Measurements from ENCODE around the gene EPHB2.

Gene EPHB2

DNA sequence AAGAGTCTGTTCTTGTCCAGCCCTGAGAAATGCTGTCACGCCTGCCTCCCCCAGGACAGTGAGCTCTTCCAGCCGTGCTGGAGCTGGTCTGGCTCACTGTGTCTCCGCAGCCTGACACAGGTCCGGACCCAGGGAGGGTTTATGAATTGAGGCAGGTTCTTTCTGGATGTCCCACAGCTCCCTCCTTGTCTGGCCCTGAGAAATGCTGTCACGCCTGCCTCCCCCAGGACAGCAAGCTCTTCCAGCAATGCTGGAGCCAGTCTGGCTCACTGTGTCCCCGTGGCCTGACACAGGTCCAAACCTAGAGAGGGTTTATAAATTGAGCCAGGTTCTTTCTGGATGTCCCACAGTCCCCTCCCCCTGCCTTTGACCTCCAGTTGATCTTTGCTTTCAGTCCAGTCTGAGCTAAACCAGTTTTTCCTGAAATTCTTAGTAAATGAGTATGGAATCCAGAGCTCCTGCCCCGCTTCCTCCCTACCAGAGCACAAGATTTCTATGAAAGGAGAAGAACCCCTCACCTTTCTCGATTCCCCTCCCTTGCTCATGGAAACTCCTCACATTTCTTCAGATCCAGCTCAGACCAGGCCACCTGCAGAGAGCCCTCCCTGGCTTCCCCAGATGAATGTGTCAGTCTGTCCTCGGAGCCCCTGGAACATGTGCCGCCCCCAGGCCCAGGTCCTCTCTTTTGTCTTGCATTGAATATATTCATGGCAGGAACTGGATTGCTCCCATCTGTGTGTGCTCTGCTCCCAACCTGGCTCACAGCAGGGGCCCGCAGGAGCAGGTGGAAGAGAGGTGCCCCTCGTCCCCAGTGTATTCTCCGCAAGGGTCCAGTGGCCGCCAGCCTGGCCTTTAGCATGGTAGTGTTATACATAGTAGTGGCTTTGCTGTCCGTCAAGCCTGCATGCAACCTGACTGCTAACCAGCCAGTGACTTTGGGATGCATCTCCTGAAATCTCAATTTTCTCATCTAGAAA, 116.3 kb downstream of the EPHB2 start:
- TF ChIP-seq CTCF (IDR thresholded peaks at IDR 0.05) = no peak
- no peak for DNase-seq

GRCh38 chr1:22827666-22828483, 117.2 kb downstream of the EPHB2 start:
- Mint-ChIP-seq H3K36me3 (ENCODE audit: low read depth) (no peaks in the 10 kb centered on the region), H3K27me3 (ENCODE audit: low read depth, poor library complexity) (peaks cover 14% of the 10 kb centered on the region), H3K4me1 (peaks cover 56% of the 10 kb centered on the region), H3K27ac (no peak overlapping the region), H3K9me3 (no peaks in the 10 kb centered on the region), H3K4me3 (no peak overlapping the region)
- no peak for TF ChIP-seq CTCF (IDR thresholded peaks at IDR 0.05)
- DNase-seq = no peak

More for the DNA sequence above, 116.3 kb downstream of the EPHB2 start:
- Mint-ChIP-seq H3K4me1 (peaks cover 56% of the 10 kb centered on the region), H3K27me3 (ENCODE audit: low read depth, poor library complexity) (peaks cover 11% of the 10 kb centered on the region), H3K4me3 (no peak overlapping the region), H3K27ac (peak overlapping the region; percentile 78), H3K36me3 (ENCODE audit: low read depth) (no peaks in the 10 kb centered on the region), H3K9me3 (no peaks in the 10 kb centered on the region)

- H3K9me3 Mint-ChIP-seq = no peaks in the 10 kb centered on the region
- no peak for TF ChIP-seq CTCF (IDR thresholded peaks at IDR 0.05)
- peak; percentile 24 for DNase-seq
- H3K4me3 Mint-ChIP-seq = no peak overlapping the region
- peaks cover 56% of the 10 kb centered on the region for H3K4me1 Mint-ChIP-seq
- no peaks in the 10 kb centered on the region for H3K36me3 Mint-ChIP-seq (ENCODE audit: low read depth)
- H3K27ac Mint-ChIP-seq = no peak overlapping the region
- peaks cover 14% of the 10 kb centered on the region for H3K27me3 Mint-ChIP-seq (ENCODE audit: low read depth, poor library complexity)
Observed at GRCh38 chr1:22828484-22829308, 118.1 kb downstream of the EPHB2 start.

GRCh38 chr1:22829309-22829989, 118.8 kb downstream of the EPHB2 start:
- H3K27ac Mint-ChIP-seq = no peak overlapping the region
- H3K4me1 Mint-ChIP-seq = peaks cover 56% of the 10 kb centered on the region
- DNase-seq = no peak
- no peak overlapping the region for H3K4me3 Mint-ChIP-seq
- no peaks in the 10 kb centered on the region for H3K9me3 Mint-ChIP-seq
- TF ChIP-seq CTCF (IDR thresholded peaks at IDR 0.05) = no peak
- no peaks in the 10 kb centered on the region for H3K36me3 Mint-ChIP-seq (ENCODE audit: low read depth)
- H3K27me3 Mint-ChIP-seq (ENCODE audit: low read depth, poor library complexity) = peaks cover 14% of the 10 kb centered on the region

- H3K36me3 Mint-ChIP-seq (ENCODE audit: low read depth) = no peaks in the 10 kb centered on the region
- H3K4me3 Mint-ChIP-seq = no peak overlapping the region
- no peak for DNase-seq
- no peaks in the 10 kb centered on the region for H3K9me3 Mint-ChIP-seq
- peaks cover 14% of the 10 kb centered on the region for H3K27me3 Mint-ChIP-seq (ENCODE audit: low read depth, poor library complexity)
- no peak overlapping the region for H3K27ac Mint-ChIP-seq
- no peak for TF ChIP-seq CTCF (IDR thresholded peaks at IDR 0.05)
- H3K4me1 Mint-ChIP-seq = peaks cover 59% of the 10 kb centered on the region
Observed at GRCh38 chr1:22830041-22830566, 119.5 kb downstream of the EPHB2 start.

Measured in nephron progenitor cell (in vitro differentiated cells).